CD1c-positive myeloid dendritic cell (primary cell): Measurements from ENCODE around the gene OR1D5.
"Not testable (repeated sequence)": the region's sequence is repeated elsewhere in the genome, so short reads cannot be mapped to it uniquely, and the experiment has no call there.

Experiments
- DNase-seq: peaks from one replicate; pipeline ENCODE4 v3.0.0-alpha.2; 2016; ENCODE audit errors: extremely low spot score

The OR1D5 gene

GRCh38 chr17:3063507-3063906 is at the start of gene OR1D5:
TSS of gene OR1D5 (minus strand) at chr17:3063607. CDS start at chr17:3063607, 0 bp downstream.
- DNase-seq, result not testable (repeated sequence)

- DNase-seq, result no peak
Observed at GRCh38 chr17:3104322-3104721, 40.9 kb upstream of the OR1D5 start, which contains the start of gene OR1D2. TSS of gene OR1D2 (minus strand) at chr17:3104422. CDS start at chr17:3092996, 11,426 bp downstream.

GRCh38 chr17:3073850-3074249 is 10.4 kb upstream of the OR1D5 start:
- peak; percentile 45 for DNase-seq

GRCh38 chr17:3065192-3065591 is 1.8 kb upstream of the OR1D5 start:
- DNase-seq, result peak; percentile 65

GRCh38 chr17:3062824-3063377 is 506 bp downstream of the OR1D5 start:
- not testable (repeated sequence) for DNase-seq

GRCh38 chr17:3054868-3055267 is 8.5 kb downstream of the OR1D5 start:
- DNase-seq, result not testable (repeated sequence)

GRCh38 chr17:3049705-3050295 is 13.6 kb downstream of the OR1D5 start:
- DNase-seq, result no peak

GRCh38 chr17:3048727-3049471 is 14.5 kb downstream of the OR1D5 start:
- DNase-seq, result peak; percentile 99

GRCh38 chr17:3046753-3047152 is 16.7 kb downstream of the OR1D5 start:
- DNase-seq, result no peak

GRCh38 chr17:3043737-3044365 is 19.6 kb downstream of the OR1D5 start:
- peak; percentile 21 for DNase-seq

- DNase-seq, result no peak
Observed at GRCh38 chr17:3040882-3041281, 22.5 kb downstream of the OR1D5 start.

- peak; percentile 63 for DNase-seq
Observed at GRCh38 chr17:3039736-3040135, 23.7 kb downstream of the OR1D5 start.

- no peak for DNase-seq
Observed at GRCh38 chr17:3038941-3039340, 24.5 kb downstream of the OR1D5 start.

GRCh38 chr17:3037259-3037658 is 26.1 kb downstream of the OR1D5 start:
- no peak for DNase-seq

GRCh38 chr17:3036800-3037199 is 26.6 kb downstream of the OR1D5 start:
- DNase-seq, result no peak

- no peak for DNase-seq
Observed at GRCh38 chr17:3035968-3036280, 27.5 kb downstream of the OR1D5 start.

- DNase-seq, result no peak
Observed at GRCh38 chr17:3035256-3035967, 28.0 kb downstream of the OR1D5 start.

- no peak for DNase-seq
Observed at GRCh38 chr17:3034578-3034920, 28.9 kb downstream of the OR1D5 start.

- DNase-seq, result no peak
Observed at GRCh38 chr17:3033741-3034577, 29.4 kb downstream of the OR1D5 start.

- DNase-seq, result no peak
Observed at GRCh38 chr17:3033248-3033640, 30.2 kb downstream of the OR1D5 start.
